HG03060 (cell line): ENCODE results near the gene IGFN1.
A peak's percentile ranks its signal among the peaks of the same experiment; 100 is the strongest.
"Not testable (repeated sequence)": the region's sequence is repeated elsewhere in the genome, so short reads cannot be mapped to it uniquely, and the experiment has no call there.

ENCODE experiments used
- ATAC-seq: cut with Tn5 transposase; IDR thresholded peaks from one replicate; pipeline ENCODE4 v1.9.1; 2021; ENCODE audit warnings: low read depth, moderate number of reproducible peaks; ENCODE audit not compliant: unreplicated experiment

Gene IGFN1

GRCh38 chr1:201163036-201163435 lies 27.6 kb upstream of the IGFN1 start:
- ATAC-seq = not testable (repeated sequence)

GRCh38 chr1:201163707-201164106 lies 26.9 kb upstream of the IGFN1 start:
- ATAC-seq = no peak

- no peak for ATAC-seq
Measured at GRCh38 chr1:201164645-201165044, 26.0 kb upstream of the IGFN1 start.

- no peak for ATAC-seq
Measured at GRCh38 chr1:201167041-201167991, 23.3 kb upstream of the IGFN1 start.

- no peak for ATAC-seq
Measured at GRCh38 chr1:201169203-201169602, 21.4 kb upstream of the IGFN1 start.

- no peak for ATAC-seq
Measured at GRCh38 chr1:201169971-201170532, 20.6 kb upstream of the IGFN1 start.

GRCh38 chr1:201170533-201171062 lies 20.0 kb upstream of the IGFN1 start:
- ATAC-seq = peak; percentile 72

GRCh38 chr1:201171063-201172036 lies 19.3 kb upstream of the IGFN1 start:
- ATAC-seq = peak; percentile 17

GRCh38 chr1:201172326-201172725 lies 18.3 kb upstream of the IGFN1 start:
- ATAC-seq = no peak

- ATAC-seq = no peak
Measured at GRCh38 chr1:201172999-201173610, 17.5 kb upstream of the IGFN1 start.

- no peak for ATAC-seq
Measured at GRCh38 chr1:201173736-201174135, 16.9 kb upstream of the IGFN1 start.

GRCh38 chr1:201175820-201176500 lies 14.7 kb upstream of the IGFN1 start:
- ATAC-seq = no peak

- no peak for ATAC-seq
Measured at GRCh38 chr1:201176940-201177339, 13.7 kb upstream of the IGFN1 start.

- no peak for ATAC-seq
Measured at GRCh38 chr1:201178718-201179117, 11.9 kb upstream of the IGFN1 start.

GRCh38 chr1:201180141-201180540 lies 10.5 kb upstream of the IGFN1 start:
- no peak for ATAC-seq

- no peak for ATAC-seq
Measured at GRCh38 chr1:201180901-201181300, 9.7 kb upstream of the IGFN1 start.

- no peak for ATAC-seq
Measured at GRCh38 chr1:201181323-201181722, 9.3 kb upstream of the IGFN1 start.

- no peak for ATAC-seq
Measured at GRCh38 chr1:201181726-201182125, 8.9 kb upstream of the IGFN1 start.

- no peak for ATAC-seq
Measured at GRCh38 chr1:201183209-201183608, 7.4 kb upstream of the IGFN1 start.

GRCh38 chr1:201183753-201184152 lies 6.9 kb upstream of the IGFN1 start:
- ATAC-seq = no peak
